Activated T-cell treated with anti-CD3 and anti-CD28 coated beads for 48 hours (primary cell): ENCODE measurements around the gene NOS2.
"Not testable (repeated sequence)": the region's sequence is repeated elsewhere in the genome, so short reads cannot be mapped to it uniquely, and the experiment has no call there.

Source experiments
- DNase-seq: peaks from one replicate; pipeline ENCODE4 v3.0.0-alpha.2; 2020; ENCODE audit warnings: low read depth

NOS2 gene

DNA sequence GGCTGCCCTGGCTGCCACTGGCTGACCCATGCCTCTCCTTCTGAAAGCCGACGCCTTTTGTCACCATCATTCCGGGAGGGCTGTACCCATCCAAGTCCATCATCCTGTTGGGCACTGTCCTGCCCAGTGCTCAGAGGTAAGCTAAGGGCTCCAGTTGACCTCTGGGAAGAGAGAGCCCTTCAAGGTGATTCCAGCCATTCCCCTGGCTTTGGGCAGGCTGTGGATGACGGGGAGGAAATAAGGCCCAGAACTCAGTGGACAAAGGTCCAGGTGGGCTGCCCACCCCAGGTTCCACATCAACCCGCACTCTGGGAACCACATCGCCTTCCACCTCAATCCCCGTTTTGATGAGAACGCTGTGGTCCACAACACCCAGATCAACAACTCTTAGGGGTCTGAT, 45.8 kb downstream of the NOS2 start:
- DNase-seq: no peak

DNA sequence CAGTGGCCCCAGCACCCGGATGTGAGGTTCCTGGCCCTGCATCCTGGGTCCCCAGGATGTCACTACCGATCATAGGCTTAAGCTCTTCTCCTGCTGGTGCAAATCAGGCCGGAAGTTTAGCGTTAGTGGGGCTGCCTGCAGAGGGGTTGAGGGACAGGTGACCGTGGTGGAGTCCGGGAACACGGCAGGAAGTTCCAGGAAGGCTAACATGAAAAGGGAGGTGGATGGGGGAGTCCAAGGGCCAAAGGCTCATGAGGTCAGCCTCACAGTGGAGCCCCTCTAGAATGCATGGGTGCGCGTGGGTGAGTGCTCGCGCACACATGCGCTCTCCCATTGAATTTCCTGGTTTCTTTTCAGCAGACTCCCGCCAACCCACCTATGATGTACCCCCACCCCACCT, 46.6 kb downstream of the NOS2 start:
- not testable (repeated sequence) for DNase-seq

DNA sequence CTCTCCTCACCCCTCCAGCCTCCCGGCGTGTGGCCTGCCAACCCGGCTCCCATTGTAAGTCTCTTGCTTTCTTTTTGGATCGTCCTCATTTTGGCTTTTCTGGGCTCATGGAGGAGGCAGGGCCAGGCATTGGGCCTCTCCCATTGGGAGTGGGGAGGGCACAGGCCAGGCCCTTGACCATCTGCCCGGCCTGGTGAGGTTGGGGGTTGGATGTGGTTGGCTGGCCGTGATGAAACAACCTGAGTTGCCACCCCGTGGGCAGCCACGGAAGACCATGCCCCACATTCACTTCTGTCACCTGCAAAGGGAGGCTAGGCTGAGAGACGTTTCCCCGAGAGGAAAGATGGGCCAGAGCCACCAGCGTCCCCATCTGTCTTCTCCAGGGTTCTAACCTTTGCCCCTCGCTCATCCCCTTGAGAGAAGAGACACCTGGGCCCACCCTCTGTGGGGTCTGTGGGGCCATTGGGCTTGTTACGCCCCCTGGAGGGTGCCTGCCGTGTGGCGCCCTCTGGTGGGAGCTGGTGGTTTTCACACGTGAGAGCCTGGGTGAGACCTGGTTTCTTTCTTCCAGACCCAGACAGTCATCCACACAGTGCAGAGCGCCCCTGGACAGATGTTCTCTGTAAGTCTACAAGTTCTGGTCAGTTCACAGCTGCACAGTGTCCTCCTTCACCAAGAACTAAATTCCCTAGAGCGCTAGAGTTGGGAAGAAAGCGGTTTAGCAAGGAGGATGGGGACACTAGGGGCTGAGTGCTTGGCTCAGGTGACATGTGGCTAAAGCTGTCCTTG, 47.3 kb downstream of the NOS2 start:
- DNase-seq: not testable (repeated sequence)

DNA sequence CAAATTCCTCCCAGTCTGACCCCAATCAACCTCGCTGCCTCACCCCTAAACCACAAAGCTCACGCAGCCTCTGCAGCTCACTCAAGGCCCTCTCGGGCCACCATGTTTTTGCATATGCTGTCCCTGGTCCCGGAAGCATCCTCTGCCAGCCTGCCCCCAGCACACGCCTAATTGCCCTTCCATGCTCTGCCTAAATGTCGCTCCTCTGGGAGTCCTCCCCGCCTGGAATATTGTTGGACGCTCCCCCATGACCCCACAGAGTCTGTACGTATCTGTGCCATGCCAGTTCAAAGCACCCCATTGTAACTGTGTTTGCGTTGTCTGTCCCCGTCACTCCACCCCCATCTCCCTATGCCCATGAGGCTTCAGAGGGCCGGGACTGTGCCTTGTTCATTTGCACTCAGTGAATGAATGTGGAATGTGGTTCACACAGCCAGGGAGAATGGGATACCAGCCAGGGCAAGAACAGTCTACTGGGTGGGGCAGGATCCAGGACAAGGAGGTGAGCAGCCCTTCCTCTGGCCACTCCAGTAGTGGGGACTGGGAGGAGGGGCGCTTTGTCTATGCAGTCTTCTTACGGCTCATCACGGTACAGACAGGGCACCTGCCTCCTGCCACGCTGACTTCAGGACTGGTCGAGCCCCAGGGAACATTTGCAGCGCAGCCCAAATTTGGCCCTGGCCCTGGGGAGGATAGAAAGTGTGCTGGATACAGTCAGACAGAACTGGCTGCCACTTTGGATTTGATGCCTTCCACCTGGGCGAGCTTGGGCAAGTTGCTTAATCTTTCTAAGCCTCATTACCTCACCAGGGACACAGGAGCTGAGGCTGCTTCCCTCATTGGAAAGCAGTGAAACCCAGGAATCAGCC, 48.5 kb downstream of the NOS2 start:
- no peak for DNase-seq

DNA sequence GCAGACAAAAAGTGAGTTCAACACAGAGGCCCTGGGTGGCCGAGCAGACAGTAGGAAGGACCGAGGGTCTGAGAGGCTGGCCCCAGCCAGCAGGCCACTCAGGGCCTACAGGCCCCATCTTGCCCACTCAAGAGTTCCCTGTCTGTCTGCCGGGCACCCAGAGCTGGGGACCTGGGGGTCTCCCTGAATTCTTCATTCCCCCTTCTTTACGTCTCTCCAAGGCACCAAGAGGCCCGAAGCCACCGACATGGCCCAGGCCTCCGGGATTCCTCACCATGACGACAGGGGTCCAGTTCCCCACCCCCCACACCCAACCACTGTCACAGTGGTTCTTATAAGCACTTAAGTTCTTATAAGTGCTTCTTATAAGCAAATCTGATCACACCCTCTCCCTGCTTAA, 49.2 kb downstream of the NOS2 start:
- no peak for DNase-seq

DNA sequence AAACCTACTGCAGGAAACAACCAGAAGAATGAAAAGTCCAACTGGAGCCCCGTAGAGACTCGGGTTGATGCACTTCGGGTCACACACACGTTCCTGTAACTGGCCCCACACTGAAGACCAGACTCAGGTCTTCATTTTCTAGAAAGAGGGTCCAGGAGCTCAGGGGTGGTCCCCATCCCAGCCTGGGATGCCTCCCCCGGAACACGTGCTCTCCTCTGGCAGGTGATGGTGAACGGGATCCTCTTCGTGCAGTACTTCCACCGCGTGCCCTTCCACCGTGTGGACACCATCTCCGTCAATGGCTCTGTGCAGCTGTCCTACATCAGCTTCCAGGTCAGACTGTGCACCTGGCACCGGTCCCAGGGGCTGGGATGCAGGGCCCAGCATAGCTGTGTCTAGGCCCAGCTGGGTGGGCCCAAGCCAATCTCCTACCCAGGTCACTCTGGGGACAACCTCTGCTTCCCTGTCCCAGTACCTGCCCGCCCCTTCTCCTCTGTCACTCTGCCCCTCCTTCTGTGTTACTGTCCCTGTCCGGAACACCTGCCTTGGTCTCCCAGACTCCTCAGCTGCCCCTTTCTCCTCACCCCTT, 50.7 kb downstream of the NOS2 start:
- not testable (repeated sequence) for DNase-seq

DNA sequence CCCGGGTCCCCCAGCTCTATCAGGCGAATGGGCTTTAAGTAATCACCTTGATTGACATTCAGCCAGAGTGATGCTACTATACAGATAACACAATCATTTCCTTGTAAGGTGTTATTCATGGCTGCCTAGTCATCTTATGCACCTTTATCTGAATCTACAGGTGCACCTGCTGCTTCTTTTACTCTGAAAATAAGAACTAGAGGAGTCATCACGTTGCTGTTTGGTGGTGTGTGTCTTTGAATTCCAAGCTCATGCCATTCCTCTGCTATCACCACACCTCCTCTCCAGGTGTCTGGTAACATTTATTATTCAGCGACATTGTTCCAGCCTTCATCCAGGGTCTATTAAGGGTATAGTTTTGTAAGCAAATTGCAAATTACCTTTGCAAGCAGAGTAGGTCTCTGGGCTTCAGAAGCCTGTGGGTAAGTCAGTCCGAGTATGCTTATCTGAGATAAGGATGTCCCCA, 51.9 kb downstream of the NOS2 start:
- no peak for DNase-seq

DNA sequence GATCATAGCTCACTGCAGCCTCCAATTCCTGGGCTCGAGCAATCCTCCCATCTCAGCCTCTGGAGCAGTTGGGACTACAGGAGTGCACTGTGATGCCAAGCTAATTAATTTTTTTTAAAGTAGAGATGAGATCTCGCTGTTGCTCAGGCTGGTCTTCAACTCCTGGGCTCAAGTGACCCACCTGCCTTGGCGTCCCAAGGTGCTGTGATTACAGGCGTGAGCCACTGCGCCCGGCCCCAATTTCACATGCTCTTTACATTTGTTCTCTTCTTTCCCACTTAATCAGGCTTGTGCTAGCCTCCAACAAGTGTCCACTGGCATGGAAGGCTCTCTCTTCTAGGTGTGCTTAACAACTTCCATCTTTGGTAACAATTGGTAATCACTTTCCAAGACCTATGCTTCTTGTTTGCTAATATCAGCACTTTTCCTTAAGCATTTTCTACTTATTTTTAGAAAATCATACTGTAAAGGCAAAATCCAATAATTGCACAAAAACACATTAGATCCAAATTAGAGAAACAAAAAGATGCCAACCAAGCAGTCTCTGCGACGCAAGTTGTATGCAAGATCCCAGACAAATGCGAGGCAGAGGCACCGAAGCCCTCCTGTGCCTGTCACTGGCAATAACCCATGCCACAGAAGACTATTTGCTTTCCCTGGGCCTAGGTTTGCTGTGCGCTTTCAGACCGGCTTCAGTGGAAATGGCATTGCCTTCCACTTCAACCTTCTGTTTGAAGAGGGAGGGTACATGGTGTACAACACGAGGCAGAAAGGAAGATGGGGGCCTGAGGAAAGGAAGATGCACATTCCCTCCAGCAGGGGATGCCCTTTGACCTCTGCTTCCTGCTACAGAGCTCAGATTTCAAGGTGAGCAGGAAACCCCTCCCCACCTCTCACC, 52.6 kb downstream of the NOS2 start:
- no peak for DNase-seq

DNA sequence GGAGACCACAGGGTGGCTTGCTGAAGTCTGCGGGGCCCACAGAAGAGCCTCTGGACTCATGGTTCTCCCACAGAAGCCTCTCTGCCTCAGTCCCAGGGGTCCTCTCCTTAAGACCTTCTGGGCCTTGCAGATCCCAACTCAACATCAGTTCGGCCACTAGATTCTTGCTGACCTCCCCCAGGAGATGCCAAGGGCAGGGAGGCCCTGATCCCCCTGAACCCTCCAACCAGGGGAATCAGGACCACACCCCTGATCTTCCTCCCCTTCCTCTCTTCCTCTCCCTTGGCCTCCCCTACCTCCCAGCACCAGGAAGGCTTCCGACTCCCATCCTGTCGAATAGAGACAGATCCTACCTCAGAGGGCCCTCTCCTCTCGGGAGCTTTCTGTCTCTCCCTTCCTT, 53.4 kb downstream of the NOS2 start:
- DNase-seq: no peak

DNA sequence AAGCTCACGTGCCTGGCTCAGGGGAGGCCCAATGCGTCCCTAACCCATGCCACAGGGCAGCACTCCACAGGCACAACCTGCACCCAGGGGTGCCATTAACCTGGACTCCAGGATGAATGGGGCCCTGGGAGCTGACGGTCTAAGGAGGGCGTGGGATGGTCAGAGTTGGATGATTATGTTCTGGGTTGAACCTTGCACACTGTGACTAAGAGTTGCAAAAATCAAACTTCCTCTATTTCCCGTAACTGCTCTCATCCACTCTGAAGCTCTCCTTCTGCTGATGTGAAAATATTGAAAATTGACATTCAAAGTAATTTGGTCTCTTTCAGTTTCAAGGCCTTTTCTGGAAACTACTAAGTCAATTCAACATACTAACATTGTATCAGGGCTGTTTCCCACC, 54.0 kb downstream of the NOS2 start:
- DNase-seq: not testable (repeated sequence)

DNA sequence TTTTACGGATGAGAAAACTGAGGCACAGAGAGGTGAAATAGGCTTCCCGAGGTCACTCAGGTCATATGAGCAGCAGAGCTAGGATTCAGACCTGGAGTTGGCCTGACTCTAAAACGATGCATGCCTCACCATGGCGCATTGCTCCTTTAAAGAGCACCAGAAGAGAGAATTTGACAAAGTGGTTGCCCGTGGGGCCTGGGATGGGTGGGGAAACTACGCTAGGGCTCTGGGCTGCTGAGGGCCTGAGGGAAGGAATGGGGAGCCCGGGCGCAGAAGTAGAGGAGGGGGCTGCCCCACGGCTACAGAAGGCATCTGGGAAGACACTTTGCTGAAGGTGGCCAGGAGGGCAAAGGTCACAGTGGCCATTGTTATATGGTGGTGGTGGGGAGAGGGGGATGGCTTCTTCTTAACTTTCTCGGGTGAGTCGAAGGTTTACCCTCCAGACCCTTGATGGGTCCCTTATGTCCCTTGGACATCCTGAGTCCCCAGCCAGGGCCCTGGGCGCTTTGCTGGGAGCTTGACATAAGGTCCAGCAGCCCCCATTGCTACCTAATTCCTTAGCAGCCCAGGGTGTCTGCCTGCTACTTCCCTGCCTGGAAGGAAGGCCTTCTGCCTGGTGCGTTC, 55.0 kb downstream of the NOS2 start:
- DNase-seq: not testable (repeated sequence)

DNA sequence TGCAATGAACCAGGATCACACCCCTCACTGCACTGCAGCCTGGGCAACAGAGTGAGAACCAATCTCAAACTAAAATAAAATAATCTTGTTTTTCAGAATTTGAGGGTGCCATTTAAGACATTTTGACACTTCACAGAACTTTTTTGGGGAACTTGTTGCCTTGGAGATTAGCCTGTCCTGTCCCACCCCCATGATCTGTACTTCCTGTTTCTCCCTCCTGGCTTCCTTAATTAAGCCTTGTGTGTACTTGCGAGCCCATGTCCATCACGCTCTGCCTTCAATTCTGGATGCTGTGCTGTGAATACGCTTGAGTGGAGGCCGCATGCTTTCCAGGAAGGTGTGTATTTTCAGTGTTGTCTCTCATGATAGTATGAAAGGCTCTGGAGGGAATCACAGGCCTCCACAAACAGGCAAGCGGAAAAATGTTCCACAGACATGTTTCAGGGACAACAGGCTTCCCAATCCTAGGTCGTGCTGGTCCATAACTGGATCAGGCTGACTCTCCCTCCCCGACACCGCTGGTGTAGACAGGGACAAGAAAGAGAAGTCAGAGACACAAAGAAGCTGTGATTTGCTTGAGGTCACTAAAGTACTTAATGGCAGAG, 56.9 kb downstream of the NOS2 start:
- no peak for DNase-seq

DNA sequence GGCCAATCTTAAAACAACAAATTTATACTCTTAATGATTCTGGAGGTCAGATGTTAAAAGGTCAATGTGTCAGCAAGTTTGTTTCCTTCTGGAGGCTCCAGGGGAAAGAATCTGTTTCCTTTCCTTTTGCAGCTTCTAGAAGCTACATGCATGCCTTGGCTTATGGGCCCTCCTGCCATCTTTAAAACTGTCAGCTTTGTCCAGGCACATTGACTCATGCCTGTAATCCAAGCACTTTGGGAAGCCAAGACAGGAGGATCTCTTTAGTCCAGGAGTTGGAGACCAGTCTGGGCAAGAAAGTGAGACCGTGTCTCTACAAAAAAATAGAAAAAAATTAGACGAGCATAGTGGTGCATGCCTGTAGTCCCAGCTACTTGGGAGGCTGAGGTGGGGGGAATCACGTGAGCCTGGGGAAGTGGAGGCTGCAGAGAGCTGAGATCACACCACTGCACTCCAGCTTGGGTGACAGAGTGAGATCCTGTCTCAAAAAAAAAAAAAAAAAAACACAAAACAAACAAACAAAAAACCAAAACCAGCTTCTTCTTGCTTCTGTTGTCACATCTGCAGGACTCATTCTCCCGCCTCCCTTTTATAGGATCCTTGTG, 58.3 kb downstream of the NOS2 start:
- no peak for DNase-seq

DNA sequence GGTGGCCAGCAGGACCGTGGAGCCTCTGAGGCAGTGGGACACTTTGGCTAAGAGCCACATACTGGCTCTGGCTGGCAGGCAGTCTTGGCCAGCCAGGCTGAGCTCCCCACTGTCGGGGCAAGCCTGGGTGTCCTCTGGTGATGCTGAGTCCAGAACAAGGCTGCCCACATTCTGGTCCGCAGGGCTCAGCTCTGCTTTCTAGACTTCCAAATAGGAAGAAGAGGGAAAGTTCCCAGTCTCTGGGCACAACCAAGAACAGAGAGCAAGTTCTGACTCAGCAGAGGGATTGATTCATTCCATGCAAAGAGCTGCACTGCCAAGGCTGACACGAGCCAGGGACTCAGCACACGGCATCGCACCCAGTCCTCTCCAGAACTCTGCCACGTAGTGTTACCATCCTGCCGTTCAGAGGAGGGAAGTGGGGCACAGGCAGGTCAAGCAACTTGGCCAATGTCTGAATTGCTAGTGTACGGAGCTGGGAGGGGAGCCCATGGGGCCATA, 58.9 kb downstream of the NOS2 start:
- DNase-seq: no peak

DNA sequence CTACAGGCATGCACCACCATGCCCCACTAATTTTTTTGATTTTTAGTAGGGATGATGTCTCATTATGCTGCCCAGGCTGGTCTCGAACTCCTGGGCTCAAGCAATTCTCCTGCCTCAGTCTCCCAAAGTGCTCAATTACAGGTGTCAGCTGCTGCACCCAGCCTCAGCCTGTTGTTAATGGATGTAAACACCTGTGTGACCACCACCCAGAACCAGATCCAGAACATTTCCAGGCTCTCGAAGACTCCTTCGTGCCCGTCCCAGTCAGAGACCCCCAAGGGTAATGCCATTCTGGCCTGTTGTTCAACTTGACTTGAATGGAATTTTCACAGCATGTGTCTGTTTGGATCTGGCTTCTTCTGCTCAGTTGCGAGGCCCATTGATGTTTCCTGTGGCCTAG, 59.8 kb downstream of the NOS2 start:
- DNase-seq: not testable (repeated sequence)

DNA sequence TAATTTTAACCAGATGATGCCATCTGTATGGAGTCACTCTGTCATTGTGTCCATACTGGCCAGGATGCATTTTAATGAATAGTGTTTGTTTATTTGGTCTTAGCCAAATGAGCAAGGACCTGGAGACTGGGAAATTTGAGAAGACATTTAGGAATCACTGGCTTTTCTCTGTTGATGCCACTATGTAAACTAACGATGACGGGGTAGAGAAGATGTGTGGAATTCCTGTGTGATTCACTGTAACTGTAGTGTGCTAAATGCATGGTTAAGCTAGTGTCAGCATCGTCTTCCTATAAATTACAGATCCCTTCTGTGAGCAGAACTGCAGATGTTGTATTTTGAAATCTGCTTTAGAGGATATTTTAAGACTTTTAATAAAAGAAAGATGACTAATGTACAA, 66.6 kb downstream of the NOS2 start:
- DNase-seq: no peak

DNA sequence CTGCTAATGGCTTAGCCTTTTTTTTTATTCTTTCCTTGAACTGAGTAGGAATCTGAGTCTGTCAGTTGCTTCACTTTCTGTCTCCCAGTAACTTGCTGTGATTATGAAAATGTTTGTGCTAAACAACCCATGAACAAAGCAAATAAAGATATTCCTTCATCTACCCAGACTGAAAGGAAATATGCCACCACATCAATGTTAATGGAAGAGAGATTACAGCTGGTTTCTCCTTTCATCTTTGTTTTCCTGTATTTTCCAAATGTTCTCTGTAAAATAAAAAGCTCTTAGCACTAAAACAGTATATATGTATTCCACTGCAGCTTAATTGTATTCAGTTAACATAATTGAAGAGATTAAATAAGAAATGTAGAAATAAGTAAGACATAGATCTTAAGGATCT, 67.6 kb downstream of the NOS2 start:
- DNase-seq: not testable (repeated sequence)

DNA sequence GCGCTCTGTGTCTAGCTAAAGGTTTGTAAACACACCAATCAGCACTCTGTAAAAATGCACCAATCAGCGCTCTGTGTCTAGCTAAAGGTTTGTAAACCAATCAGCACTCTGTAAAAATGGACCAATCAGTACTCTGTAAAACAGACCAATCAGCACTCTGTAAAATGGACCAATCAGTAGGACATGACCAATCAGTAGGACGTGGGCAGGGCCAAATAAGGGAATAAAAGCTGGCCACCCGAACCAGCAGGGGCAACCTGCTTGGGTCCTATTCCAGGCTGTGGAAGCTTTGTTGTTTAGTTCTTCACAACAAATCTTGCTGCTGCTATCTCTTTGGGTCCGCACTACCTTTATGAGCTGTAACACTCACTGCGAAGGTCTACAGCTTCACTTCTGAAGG, 74.3 kb downstream of the NOS2 start:
- DNase-seq: not testable (repeated sequence)

DNA sequence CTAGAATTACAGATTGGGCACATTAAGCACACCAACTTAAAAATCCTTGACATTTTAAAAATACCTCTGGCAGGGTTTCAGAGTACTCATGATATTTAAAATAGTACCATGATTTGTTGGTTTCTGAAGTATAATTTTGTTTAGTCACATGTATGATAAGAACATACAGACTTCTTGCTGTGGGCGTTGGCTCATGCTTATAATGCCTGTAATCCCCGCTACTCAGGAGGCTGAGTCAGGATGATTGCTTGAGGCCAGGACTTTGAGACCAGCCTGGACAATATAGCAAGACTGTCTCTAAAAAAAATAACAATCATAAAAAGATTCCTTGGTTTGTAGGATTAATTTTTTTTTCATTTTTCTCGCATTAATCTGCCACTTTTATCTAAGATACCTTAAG, 78.5 kb downstream of the NOS2 start:
- no peak for DNase-seq
